CD14-positive monocyte (primary cell): ENCODE measurements around the gene PFKFB4. TPM values are rescaled to one million over a fixed set of nuclear protein-coding genes. Genes with fewer than 3 reads are reported as not detected.

Source experiments
- DNase-seq, 3 donors: peaks; one replicate each; pipeline ENCODE4 v3.0.0-alpha.2; 2011 to 2022
- H2AFZ ChIP-seq: 2 replicates; pipeline ENCODE4 v1.6.0; 2012; ENCODE audit warnings: mild to moderate bottlenecking, low read depth, low read length, inconsistent platforms; ENCODE audit not compliant: insufficient read depth, poor library complexity, severe bottlenecking
- H3K27ac ChIP-seq, 2 donors: 1 replicate in 1 of 2; 2 replicates in 1 of 2; pipeline ENCODE4 v1.5.1; 2012 to 2013; ENCODE audit warnings: low read length in 2 of 2, control low read depth in 1 of 2, inconsistent platforms in 1 of 2, low read depth in 1 of 2, mild to moderate bottlenecking in 1 of 2
- H3K27me3 ChIP-seq, 2 donors: one replicate each; pipeline versions ENCODE4 v1.6.0 to v1.6.1; 2011 to 2013; ENCODE audit warnings: low read length in 2 of 2; ENCODE audit not compliant: control insufficient read depth in 2 of 2, insufficient read depth in 2 of 2
- H3K36me3 ChIP-seq, 2 donors: replicated peaks in 1 of 2; 1 replicate in 1 of 2; 2 replicates in 1 of 2; pipeline versions ENCODE4 v1.5.1 to v1.6.1; 2012 to 2013; ENCODE audit warnings: low read length in 2 of 2, control low read depth in 1 of 2, inconsistent platforms in 1 of 2, mild to moderate bottlenecking in 1 of 2; ENCODE audit not compliant: insufficient read depth in 2 of 2, control insufficient read depth in 1 of 2
- H3K4me1 ChIP-seq, 2 donors: 1 replicate in 1 of 2; 2 replicates in 1 of 2; pipeline versions ENCODE4 v1.5.1 to v1.6.1; 2012 to 2013; ENCODE audit warnings: low read length in 2 of 2, control low read depth in 1 of 2, inconsistent platforms in 1 of 2, mild to moderate bottlenecking in 1 of 2, moderate library complexity in 1 of 2; ENCODE audit not compliant: insufficient read depth in 2 of 2, control insufficient read depth in 1 of 2
- H3K4me2 ChIP-seq: replicated peaks from 2 replicates; pipeline ENCODE3; 2012; ENCODE audit warnings: low read length, moderate library complexity, mild to moderate bottlenecking; ENCODE audit not compliant: poor library complexity, severe bottlenecking; ENCODE audit errors: extremely low read depth
- H3K4me3 ChIP-seq, 3 experiments: fragments of 200-600 bp in 1 of 3; sonication (generic) in 1 of 3; replicated peaks in 1 of 3; 1 replicate in 2 of 3; 2 replicates in 1 of 3; pipeline ENCODE4 v1.5.1; 2011 to 2013; ENCODE audit warnings: low read length in 3 of 3, mild to moderate bottlenecking in 3 of 3, control low read depth in 2 of 3, low read depth in 2 of 3, inconsistent platforms in 1 of 3, moderate library complexity in 1 of 3
- H3K79me2 ChIP-seq: 2 replicates; pipeline ENCODE4 v1.6.0; 2012; ENCODE audit warnings: mild to moderate bottlenecking, control low read depth, inconsistent platforms, low read length, moderate library complexity; ENCODE audit not compliant: insufficient read depth
- H3K9ac ChIP-seq: 2 replicates; pipeline ENCODE4 v1.6.0; 2017; ENCODE audit warnings: low read length, mild to moderate bottlenecking; ENCODE audit not compliant: insufficient read depth, poor library complexity, severe bottlenecking
- H3K9me3 ChIP-seq, 2 donors: replicated peaks in 1 of 2; 1 replicate in 1 of 2; 2 replicates in 1 of 2; pipeline versions ENCODE4 v1.5.1 to v1.6.1; 2012 to 2013; ENCODE audit warnings: low read length in 2 of 2, control low read depth in 1 of 2; ENCODE audit not compliant: control insufficient read depth in 1 of 2, insufficient read depth in 1 of 2
- H4K20me1 ChIP-seq: 2 replicates; pipeline ENCODE4 v1.6.0; 2012; ENCODE audit warnings: mild to moderate bottlenecking, low read length, control low read depth, moderate library complexity; ENCODE audit not compliant: insufficient read depth
- H3K27ac Mint-ChIP-seq, 7 donors: one replicate each; pipeline ENCODE4 v1.8.0; 2020; ENCODE audit warnings: mild to moderate bottlenecking in 7 of 7, mixed read lengths in 7 of 7, moderate library complexity in 6 of 7, inconsistent platforms in 2 of 7
- H3K27me3 Mint-ChIP-seq, 3 donors: one replicate each; pipeline ENCODE4 v1.8.0; 2021 to 2022; ENCODE audit warnings: low read depth in 3 of 3, mild to moderate bottlenecking in 3 of 3, mixed read lengths in 3 of 3, moderate library complexity in 3 of 3, inconsistent platforms in 1 of 3
- H3K36me3 Mint-ChIP-seq, 2 donors: one replicate each; pipeline ENCODE4 v1.8.0; 2020; ENCODE audit warnings: mixed read lengths in 2 of 2, inconsistent platforms in 1 of 2, mild to moderate bottlenecking in 1 of 2
- H3K4me1 Mint-ChIP-seq: one replicate; pipeline ENCODE4 v1.8.0; 2020; ENCODE audit warnings: mild to moderate bottlenecking, mixed read lengths
- H3K4me3 Mint-ChIP-seq, 2 donors: one replicate each; pipeline ENCODE4 v1.8.0; 2020; ENCODE audit warnings: mild to moderate bottlenecking in 2 of 2, mixed read lengths in 2 of 2, moderate library complexity in 1 of 2
- H3K9me3 Mint-ChIP-seq, 7 donors: one replicate each; pipeline ENCODE4 v1.8.0; 2020 to 2022; ENCODE audit warnings: mixed read lengths in 7 of 7, mild to moderate bottlenecking in 6 of 7, moderate library complexity in 6 of 7, inconsistent platforms in 2 of 7
- WGBS: methylation state at CpG from one replicate; pipeline ENCODE4 v1.1.5; 2013; ENCODE audit warnings: missing lambda C conversion rate; ENCODE audit not compliant: insufficient coverage; 5-methylcytosine and 5-hydroxymethylcytosine counted together
- intact Hi-C, 2 donors: fragments of 100-400 bp; cut with micrococcal nuclease; formaldehyde crosslinking; loops; one replicate each; pipeline versions ENCODE4 v1.15.0 to v1.15.1; 2023
- polyA plus RNA-seq, 3 donors: library from polyadenylated mRNA; depleted of rRNA in 1 of 3; unstranded in 2 of 3; stranded (reverse) in 1 of 3; fragments of 300-500 nt in 2 of 3; fragments of >200 nt in 1 of 3; fragmentation: Illumina TruSeq in 2 of 3; gene quantifications; 1 replicate in 2 of 3; 2 replicates in 1 of 3; pipeline ENCODE4 v1.2.3, GENCODE V29; 2012 to 2021
- TF ChIP-seq, protein P1 (sequence below): fragments of 200-600 bp; IDR thresholded peaks from one replicate; pipeline ENCODE4 v1.8.0; 2022; ENCODE audit warnings: antibody characterized with exemption, mild to moderate bottlenecking

PFKFB4 gene
- polyA plus RNA-seq, 3 donors = 32.2 to 44.9 (median 34.9) TPM

- Histone ChIP-seq H3K27ac (no peak overlapping the region), H3K36me3 (peaks cover 47 to 53% of the 10 kb centered on the region in 2 donors), H2AFZ (no peak overlapping the region), H4K20me1 (peaks cover 40% of the 10 kb centered on the region), H3K9me3 (no peaks in the 10 kb centered on the region), H3K79me2 (no peaks in the 10 kb centered on the region), H3K4me1 (peaks cover 6 to 14% of the 10 kb centered on the region in 2 donors), H3K4me3 (no peak overlapping the region), H3K27me3 (peaks cover 6 to 30% of the 10 kb centered on the region in 2 donors), H3K4me2 (no peak overlapping the region), H3K9ac (no peak overlapping the region)
- TF ChIP-seq, protein P1, sequence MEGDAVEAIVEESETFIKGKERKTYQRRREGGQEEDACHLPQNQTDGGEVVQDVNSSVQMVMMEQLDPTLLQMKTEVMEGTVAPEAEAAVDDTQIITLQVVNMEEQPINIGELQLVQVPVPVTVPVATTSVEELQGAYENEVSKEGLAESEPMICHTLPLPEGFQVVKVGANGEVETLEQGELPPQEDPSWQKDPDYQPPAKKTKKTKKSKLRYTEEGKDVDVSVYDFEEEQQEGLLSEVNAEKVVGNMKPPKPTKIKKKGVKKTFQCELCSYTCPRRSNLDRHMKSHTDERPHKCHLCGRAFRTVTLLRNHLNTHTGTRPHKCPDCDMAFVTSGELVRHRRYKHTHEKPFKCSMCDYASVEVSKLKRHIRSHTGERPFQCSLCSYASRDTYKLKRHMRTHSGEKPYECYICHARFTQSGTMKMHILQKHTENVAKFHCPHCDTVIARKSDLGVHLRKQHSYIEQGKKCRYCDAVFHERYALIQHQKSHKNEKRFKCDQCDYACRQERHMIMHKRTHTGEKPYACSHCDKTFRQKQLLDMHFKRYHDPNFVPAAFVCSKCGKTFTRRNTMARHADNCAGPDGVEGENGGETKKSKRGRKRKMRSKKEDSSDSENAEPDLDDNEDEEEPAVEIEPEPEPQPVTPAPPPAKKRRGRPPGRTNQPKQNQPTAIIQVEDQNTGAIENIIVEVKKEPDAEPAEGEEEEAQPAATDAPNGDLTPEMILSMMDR = no peak
- peaks cover 37 to 40% (median 38%) of the 10 kb centered on the region in 3 donors for H3K27me3 Mint-ChIP-seq
- no peak overlapping the region for H3K4me3 Mint-ChIP-seq
- 91% methylated on average over 6 of the region's 6 CpGs for WGBS
- peaks cover 55 to 57% of the 10 kb centered on the region in 2 donors for H3K36me3 Mint-ChIP-seq
- peak overlapping the region in 4 of 7 donors; percentile 43 to 77 (median 59) for H3K27ac Mint-ChIP-seq
- H3K9me3 Mint-ChIP-seq = peaks cover 0 to 6% (median 0%) of the 10 kb centered on the region in 7 donors
- intact Hi-C loops = no loop called here
- peaks cover 12% of the 10 kb centered on the region for H3K4me1 Mint-ChIP-seq
- no peak for DNase-seq
These were observed 40.8 kb upstream of the PFKFB4 start for GRCh38 chr3:48597408-48597800.

DNA sequence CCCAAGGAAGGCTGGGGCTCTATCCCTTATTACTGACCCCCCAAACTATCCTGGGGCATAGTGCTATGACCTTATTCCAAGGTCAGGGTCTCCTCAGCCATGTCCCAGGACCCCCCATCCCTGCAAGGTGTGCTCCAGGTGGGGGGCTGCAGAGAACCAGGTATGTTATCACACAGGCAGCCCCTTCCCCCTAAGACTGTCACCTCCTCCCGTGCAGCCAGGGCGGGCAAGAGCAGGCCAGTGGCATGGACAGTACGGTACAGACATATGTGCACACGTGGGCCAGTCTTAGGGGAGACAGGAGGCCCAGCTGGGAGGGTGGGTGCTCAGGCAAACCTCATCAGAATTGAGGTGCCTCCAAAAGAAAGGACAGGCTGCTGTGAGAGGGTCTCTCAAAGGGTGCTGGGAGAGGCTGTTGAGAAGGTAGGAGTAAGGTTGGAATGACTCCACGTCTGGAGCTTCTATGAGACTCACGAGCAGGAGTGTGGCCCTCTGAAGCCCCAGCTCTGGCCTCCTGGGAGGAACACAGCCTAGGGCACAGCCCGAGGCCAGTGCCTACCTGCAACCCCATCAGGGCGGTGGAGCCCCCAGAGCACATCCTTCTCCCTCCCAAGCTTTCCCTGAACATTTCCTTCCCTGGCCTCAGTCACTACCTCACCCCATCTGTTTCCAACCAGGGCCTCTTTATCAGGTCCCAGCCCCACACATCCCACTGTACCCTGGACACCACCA, 40.2 kb upstream of the PFKFB4 start:
- no peak overlapping the region for H3K4me3 Mint-ChIP-seq
- peak overlapping the region in 3 of 7 donors; percentile 43 to 59 (median 59) for H3K27ac Mint-ChIP-seq
- Histone ChIP-seq H3K27me3 (peaks cover 6 to 30% of the 10 kb centered on the region in 2 donors), H3K4me3 (no peak overlapping the region), H3K9ac (no peak overlapping the region), H4K20me1 (peaks cover 39% of the 10 kb centered on the region), H3K79me2 (no peaks in the 10 kb centered on the region), H3K27ac (no peak overlapping the region), H2AFZ (no peak overlapping the region), H3K9me3 (no peaks in the 10 kb centered on the region), H3K4me1 (peaks cover 6 to 14% of the 10 kb centered on the region in 2 donors), H3K36me3 (peaks cover 44 to 48% of the 10 kb centered on the region in 2 donors), H3K4me2 (no peak overlapping the region)
- intact Hi-C loops = no loop called here
- 82% methylated on average over 4 of the region's 8 CpGs for WGBS
- peaks cover 12% of the 10 kb centered on the region for H3K4me1 Mint-ChIP-seq
- peaks cover 38 to 40% (median 38%) of the 10 kb centered on the region in 3 donors for H3K27me3 Mint-ChIP-seq
- DNase-seq = no peak
- peaks cover 49 to 52% of the 10 kb centered on the region in 2 donors for H3K36me3 Mint-ChIP-seq
- TF ChIP-seq, protein P1 = no peak
- H3K9me3 Mint-ChIP-seq = peaks cover 0 to 6% (median 0%) of the 10 kb centered on the region in 7 donors
